ENCODE measurements around the gene RBM26. TPM values are rescaled to one million over a fixed set of nuclear protein-coding genes. Genes with fewer than 3 reads are reported as not detected.

RBM26 gene
- total RNA-seq, 1 donor from 2014 or later = 42.6 TPM

DNA sequence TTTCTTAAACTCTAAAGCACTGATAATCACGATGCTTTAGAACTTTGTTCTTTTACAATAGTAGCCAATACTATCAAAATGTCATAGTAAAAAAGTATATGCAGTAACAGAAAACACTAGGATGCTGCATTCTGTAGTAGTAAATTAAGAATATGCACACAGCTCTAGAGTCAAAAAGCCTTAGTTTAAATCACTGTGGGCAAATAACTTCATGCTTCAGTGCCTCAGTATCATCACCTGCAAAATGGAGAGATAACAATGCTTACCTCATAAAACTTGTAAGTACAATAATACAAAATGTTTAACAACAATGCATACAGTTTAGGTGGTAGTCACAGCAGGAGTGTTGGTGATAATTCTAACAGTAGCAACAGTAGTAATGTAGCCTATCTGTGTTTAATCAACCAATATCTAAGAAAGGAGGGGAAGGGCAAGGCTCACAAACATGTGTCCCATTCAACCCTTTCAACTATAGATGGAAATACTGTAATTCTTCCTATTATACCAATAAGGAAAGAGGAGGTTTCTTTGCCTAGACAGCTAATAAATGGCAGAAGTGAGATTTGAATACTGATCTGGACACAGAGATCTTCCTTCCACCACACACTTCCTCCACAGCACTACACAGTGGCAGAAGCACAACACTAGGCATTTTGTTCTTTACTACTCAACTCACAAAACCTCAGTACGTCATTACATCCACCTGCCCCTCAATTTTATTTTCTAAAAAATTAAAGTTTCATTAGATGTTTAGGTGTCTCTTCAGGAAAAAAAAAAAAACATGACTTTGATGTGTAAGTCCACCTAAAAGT is 4.6 kb downstream of the RBM26 start:
- Histone ChIP-seq H3K79me2 (ENCODE audit: insufficient read depth, low read length) (peaks cover 99% of the 10 kb centered on the region), H4K20me1 (ENCODE audit: insufficient read depth, low read length) (peaks cover 66% of the 10 kb centered on the region), H3K4me3 (ENCODE audit: insufficient read depth, low read depth, low read length) (no peak overlapping the region), H3K36me3 (ENCODE audit: insufficient read depth, low read length) (no peaks in the 10 kb centered on the region), H3K9ac (ENCODE audit: low read length) (no peak overlapping the region), H3K9me3 (ENCODE audit: insufficient read depth, low read depth, low read length) (no peaks in the 10 kb centered on the region), H3K4me2 (ENCODE audit: low read length) (no peak overlapping the region), H3K27ac (ENCODE audit: low read depth, low read length) (no peak overlapping the region), H3K4me1 (ENCODE audit: insufficient read depth, low read length) (peaks cover 17% of the 10 kb centered on the region), H2AFZ (ENCODE audit: low read depth, low read length) (no peak overlapping the region), H3K27me3 (ENCODE audit: insufficient read depth, low read length) (no peaks in the 10 kb centered on the region)
- no peak overlapping the region for H3K27ac Mint-ChIP-seq (ENCODE audit: unreplicated experiment)
- FAIRE-seq = no peak
- no peaks in the 10 kb centered on the region for H3K27me3 Mint-ChIP-seq (ENCODE audit: low read depth, unreplicated experiment)
- H3K9me3 Mint-ChIP-seq (ENCODE audit: unreplicated experiment) = no peaks in the 10 kb centered on the region
- no peak for TF ChIP-seq EZH2 (IDR thresholded peaks at IDR 0.05; ENCODE audit: insufficient read depth, low read length)
- TF ChIP-seq, protein P1, sequence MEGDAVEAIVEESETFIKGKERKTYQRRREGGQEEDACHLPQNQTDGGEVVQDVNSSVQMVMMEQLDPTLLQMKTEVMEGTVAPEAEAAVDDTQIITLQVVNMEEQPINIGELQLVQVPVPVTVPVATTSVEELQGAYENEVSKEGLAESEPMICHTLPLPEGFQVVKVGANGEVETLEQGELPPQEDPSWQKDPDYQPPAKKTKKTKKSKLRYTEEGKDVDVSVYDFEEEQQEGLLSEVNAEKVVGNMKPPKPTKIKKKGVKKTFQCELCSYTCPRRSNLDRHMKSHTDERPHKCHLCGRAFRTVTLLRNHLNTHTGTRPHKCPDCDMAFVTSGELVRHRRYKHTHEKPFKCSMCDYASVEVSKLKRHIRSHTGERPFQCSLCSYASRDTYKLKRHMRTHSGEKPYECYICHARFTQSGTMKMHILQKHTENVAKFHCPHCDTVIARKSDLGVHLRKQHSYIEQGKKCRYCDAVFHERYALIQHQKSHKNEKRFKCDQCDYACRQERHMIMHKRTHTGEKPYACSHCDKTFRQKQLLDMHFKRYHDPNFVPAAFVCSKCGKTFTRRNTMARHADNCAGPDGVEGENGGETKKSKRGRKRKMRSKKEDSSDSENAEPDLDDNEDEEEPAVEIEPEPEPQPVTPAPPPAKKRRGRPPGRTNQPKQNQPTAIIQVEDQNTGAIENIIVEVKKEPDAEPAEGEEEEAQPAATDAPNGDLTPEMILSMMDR (IDR thresholded peaks at IDR 0.05; ENCODE audit: insufficient read depth, low read depth, low read length) = no peak
- H3K4me1 Mint-ChIP-seq (ENCODE audit: low read depth, unreplicated experiment) = peaks cover 32% of the 10 kb centered on the region
- no peak overlapping the region for H3K4me3 Mint-ChIP-seq (ENCODE audit: unreplicated experiment)
- DNase-seq (ENCODE audit: low read depth) = no peak
- peaks cover 12% of the 10 kb centered on the region for H3K36me3 Mint-ChIP-seq (ENCODE audit: low read depth, unreplicated experiment)

DNA sequence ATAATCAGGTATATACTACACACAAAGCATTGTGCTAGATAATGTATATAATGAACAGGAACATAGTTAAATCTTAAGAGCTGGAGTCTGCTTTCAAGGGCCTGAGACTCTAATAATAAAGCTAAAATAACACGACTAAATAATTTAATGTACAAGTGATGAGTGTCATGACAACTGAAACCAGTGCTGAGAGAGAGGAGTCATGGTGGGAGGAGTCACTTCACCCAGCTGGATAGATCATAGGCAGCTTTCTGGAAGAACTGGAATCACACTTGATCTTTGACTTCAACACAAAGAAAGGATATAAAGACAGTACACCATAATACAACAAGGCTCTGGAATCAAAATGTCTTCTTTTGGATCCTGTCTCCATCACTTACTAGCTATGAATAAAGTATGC is 7.1 kb downstream of the RBM26 start:
- no peak overlapping the region for H2AFZ ChIP-seq (ENCODE audit: low read depth, low read length)
- H3K36me3 ChIP-seq (ENCODE audit: insufficient read depth, low read length) = no peaks in the 10 kb centered on the region
- no peak overlapping the region for H3K4me2 ChIP-seq (ENCODE audit: low read length)
- no peak overlapping the region for H3K4me3 ChIP-seq (ENCODE audit: insufficient read depth, low read depth, low read length)
- peaks cover 100% of the 10 kb centered on the region for H3K79me2 ChIP-seq (ENCODE audit: insufficient read depth, low read length)
- Mint-ChIP-seq H3K36me3 (ENCODE audit: low read depth, unreplicated experiment) (peaks cover 25% of the 10 kb centered on the region), H3K9me3 (ENCODE audit: unreplicated experiment) (peaks cover 4% of the 10 kb centered on the region), H3K4me1 (ENCODE audit: low read depth, unreplicated experiment) (peaks cover 32% of the 10 kb centered on the region), H3K27me3 (ENCODE audit: low read depth, unreplicated experiment) (no peaks in the 10 kb centered on the region), H3K27ac (ENCODE audit: unreplicated experiment) (peak overlapping the region; percentile 23), H3K4me3 (ENCODE audit: unreplicated experiment) (no peak overlapping the region)
- TF ChIP-seq, protein P1 (IDR thresholded peaks at IDR 0.05; ENCODE audit: insufficient read depth, low read depth, low read length) = no peak
- TF ChIP-seq EZH2 (IDR thresholded peaks at IDR 0.05; ENCODE audit: insufficient read depth, low read length) = no peak
- H3K9ac ChIP-seq (ENCODE audit: low read length) = no peak overlapping the region
- H3K4me1 ChIP-seq (ENCODE audit: insufficient read depth, low read length) = peaks cover 13% of the 10 kb centered on the region
- H3K27me3 ChIP-seq (ENCODE audit: insufficient read depth, low read length) = no peaks in the 10 kb centered on the region
- H3K27ac ChIP-seq (ENCODE audit: low read depth, low read length) = no peak overlapping the region
- FAIRE-seq = no peak
- H4K20me1 ChIP-seq (ENCODE audit: insufficient read depth, low read length) = peaks cover 66% of the 10 kb centered on the region
- DNase-seq (ENCODE audit: low read depth) = no peak
- no peaks in the 10 kb centered on the region for H3K9me3 ChIP-seq (ENCODE audit: insufficient read depth, low read depth, low read length)

DNA sequence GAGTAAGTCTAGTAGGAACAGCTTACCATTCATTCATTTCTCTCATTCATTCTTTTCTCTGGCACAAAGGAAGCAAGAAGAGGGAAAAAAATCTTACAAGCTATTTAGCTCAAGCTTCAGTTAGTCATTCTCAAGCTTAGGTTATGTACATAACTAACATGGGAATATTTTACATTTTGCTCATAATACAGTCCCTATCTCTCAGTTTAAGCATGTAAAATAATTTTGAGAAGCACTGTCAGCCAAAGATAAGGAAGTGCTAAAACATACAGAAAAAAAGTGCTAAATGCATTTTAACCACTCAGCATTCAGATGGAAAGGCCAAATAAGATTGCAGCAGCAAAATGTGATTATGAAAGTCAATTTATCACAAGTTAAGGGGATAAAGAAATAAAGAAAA is 7.9 kb downstream of the RBM26 start:
- H3K4me2 ChIP-seq (ENCODE audit: low read length) = no peak overlapping the region
- Mint-ChIP-seq H3K36me3 (ENCODE audit: low read depth, unreplicated experiment) (peaks cover 27% of the 10 kb centered on the region), H3K4me3 (ENCODE audit: unreplicated experiment) (no peak overlapping the region), H3K4me1 (ENCODE audit: low read depth, unreplicated experiment) (peaks cover 34% of the 10 kb centered on the region), H3K27ac (ENCODE audit: unreplicated experiment) (no peak overlapping the region), H3K27me3 (ENCODE audit: low read depth, unreplicated experiment) (no peaks in the 10 kb centered on the region), H3K9me3 (ENCODE audit: unreplicated experiment) (peaks cover 4% of the 10 kb centered on the region)
- FAIRE-seq (no peak), DNase-seq (ENCODE audit: low read depth) (no peak)
- H3K4me3 ChIP-seq (ENCODE audit: insufficient read depth, low read depth, low read length) = no peak overlapping the region
- H3K36me3 ChIP-seq (ENCODE audit: insufficient read depth, low read length) = no peaks in the 10 kb centered on the region
- no peak overlapping the region for H2AFZ ChIP-seq (ENCODE audit: low read depth, low read length)
- H3K27ac ChIP-seq (ENCODE audit: low read depth, low read length) = no peak overlapping the region
- peaks cover 100% of the 10 kb centered on the region for H3K79me2 ChIP-seq (ENCODE audit: insufficient read depth, low read length)
- H3K9ac ChIP-seq (ENCODE audit: low read length) = no peak overlapping the region
- TF ChIP-seq EZH2 (IDR thresholded peaks at IDR 0.05; ENCODE audit: insufficient read depth, low read length) = no peak
- TF ChIP-seq, protein P1 (IDR thresholded peaks at IDR 0.05; ENCODE audit: insufficient read depth, low read depth, low read length) = no peak
- H3K27me3 ChIP-seq (ENCODE audit: insufficient read depth, low read length) = no peaks in the 10 kb centered on the region
- peaks cover 14% of the 10 kb centered on the region for H3K4me1 ChIP-seq (ENCODE audit: insufficient read depth, low read length)
- no peaks in the 10 kb centered on the region for H3K9me3 ChIP-seq (ENCODE audit: insufficient read depth, low read depth, low read length)
- H4K20me1 ChIP-seq (ENCODE audit: insufficient read depth, low read length) = peaks cover 66% of the 10 kb centered on the region

Data from astrocyte (in vitro differentiated cells and primary cell).